ENCODE data around the gene SDK2. TPM values are rescaled to one million over a fixed set of nuclear protein-coding genes. Genes with fewer than 3 reads are reported as not detected.
A peak's percentile ranks its signal among the peaks of the same experiment; 100 is the strongest.

Gene SDK2
- polyA plus RNA-seq, 3 donors, result 0.01 TPM; not detected in 2

DNA sequence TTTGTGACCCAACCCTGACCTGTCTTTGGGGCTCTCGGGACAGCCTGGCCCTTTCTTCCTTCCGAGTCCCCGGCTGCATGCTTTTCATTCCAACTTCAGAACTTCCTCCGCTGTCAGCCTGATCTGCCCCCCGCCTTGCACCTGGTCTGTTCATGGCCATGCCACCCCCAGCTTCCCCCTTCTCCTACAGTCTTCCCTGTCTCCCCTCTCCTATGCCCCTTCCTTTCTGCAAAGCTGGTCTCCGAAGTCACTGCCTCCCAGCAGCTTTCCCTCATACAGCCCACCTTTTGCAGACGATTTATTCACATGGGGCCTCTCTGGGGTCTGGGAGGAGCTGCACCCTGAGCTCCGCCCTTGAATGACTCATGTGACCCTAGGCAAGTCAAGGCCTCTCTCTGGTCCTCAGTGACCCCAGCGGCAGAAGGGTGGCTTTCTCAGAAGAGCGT is 47.1 kb upstream of the SDK2 start:
- intact Hi-C loops (cut with micrococcal nuclease), result no loop called here
- Histone ChIP-seq H3K4me2 (replicated peaks; ENCODE audit: extremely low read depth, low read length, poor library complexity, severe bottlenecking) (peak overlapping the region; percentile 17), H3K36me3 (replicated peaks in 1 of 2; ENCODE audit: control insufficient read depth in 1 of 2, insufficient read depth in 2 of 2, low read length in 2 of 2) (no peaks in the 10 kb centered on the region), H3K27me3 (ENCODE audit: control insufficient read depth in 2 of 2, insufficient read depth in 2 of 2, low read length in 2 of 2) (no peaks in the 10 kb centered on the region), H4K20me1 (ENCODE audit: insufficient read depth, low read length) (no peaks in the 10 kb centered on the region), H3K9me3 (replicated peaks in 1 of 2; ENCODE audit: control insufficient read depth in 1 of 2, insufficient read depth in 1 of 2, low read length in 2 of 2) (peaks cover 0 to 16% of the 10 kb centered on the region in 2 donors), H3K27ac (ENCODE audit: low read depth in 1 of 2, low read length in 2 of 2) (no peak overlapping the region), H3K4me1 (ENCODE audit: control insufficient read depth in 1 of 2, insufficient read depth in 2 of 2, low read length in 2 of 2) (peaks cover 46 to 47% of the 10 kb centered on the region in 2 donors), H3K4me3 (replicated peaks in 1 of 3; ENCODE audit: low read depth in 2 of 3, low read length in 3 of 3) (no peak overlapping the region), H3K9ac (ENCODE audit: insufficient read depth, low read length, poor library complexity, severe bottlenecking) (no peak overlapping the region), H2AFZ (ENCODE audit: insufficient read depth, low read depth, low read length, poor library complexity, severe bottlenecking) (peak overlapping the region; percentile 34), H3K79me2 (ENCODE audit: insufficient read depth, low read length) (no peaks in the 10 kb centered on the region)
- TF ChIP-seq CTCF (IDR thresholded peaks at IDR 0.05), result no peak
- no peak for DNase-seq
- H3K27me3 Mint-ChIP-seq (ENCODE audit: low read depth in 3 of 3), result peaks cover 0 to 5% (median 0%) of the 10 kb centered on the region in 3 donors
- peaks cover 0 to 2% of the 10 kb centered on the region in 2 donors for H3K36me3 Mint-ChIP-seq
- H3K4me1 Mint-ChIP-seq, result peaks cover 57% of the 10 kb centered on the region
- 29% methylated on average over 8 of the region's 10 CpGs for WGBS (ENCODE audit: insufficient coverage)
- peak overlapping the region in 1 of 2 donors; percentile 78 for H3K4me3 Mint-ChIP-seq
- peak overlapping the region in 2 of 7 donors; percentile 55 to 87 for H3K27ac Mint-ChIP-seq
- H3K9me3 Mint-ChIP-seq, result peaks cover 9 to 18% (median 12%) of the 10 kb centered on the region in 7 donors

DNA sequence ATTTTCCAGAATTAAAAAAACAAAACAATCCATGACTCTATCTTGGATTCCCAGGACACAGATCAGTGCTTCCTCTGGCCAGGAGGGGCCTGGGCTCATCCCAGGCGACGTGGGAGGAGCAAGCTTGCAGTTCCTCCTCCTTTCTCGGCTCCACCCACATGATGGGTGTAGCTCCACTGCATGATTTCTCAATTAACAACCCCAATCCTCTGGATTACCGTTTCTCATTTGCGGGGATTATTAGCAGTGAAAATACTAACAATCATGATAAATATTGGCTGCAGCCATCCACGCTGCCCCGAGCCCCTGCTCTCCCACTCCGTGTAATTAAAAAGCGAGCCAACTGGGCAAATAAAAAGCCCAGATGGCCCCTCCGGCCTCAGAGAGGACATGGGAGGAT is 46.4 kb upstream of the SDK2 start:
- Mint-ChIP-seq H3K27ac (no peak overlapping the region), H3K4me3 (peak overlapping the region in 1 of 2 donors; percentile 48), H3K27me3 (ENCODE audit: low read depth in 3 of 3) (peaks cover 0 to 5% (median 0%) of the 10 kb centered on the region in 3 donors), H3K4me1 (peaks cover 52% of the 10 kb centered on the region), H3K36me3 (no peaks in the 10 kb centered on the region), H3K9me3 (peaks cover 6 to 13% (median 11%) of the 10 kb centered on the region in 7 donors)
- TF ChIP-seq CTCF (IDR thresholded peaks at IDR 0.05), result no peak
- no peak overlapping the region for H3K27ac ChIP-seq (ENCODE audit: low read depth in 1 of 2, low read length in 2 of 2)
- H3K9me3 ChIP-seq (replicated peaks in 1 of 2; ENCODE audit: control insufficient read depth in 1 of 2, insufficient read depth in 1 of 2, low read length in 2 of 2), result peaks cover 0 to 16% of the 10 kb centered on the region in 2 donors
- intact Hi-C loops (cut with micrococcal nuclease), result no loop called here
- H3K79me2 ChIP-seq (ENCODE audit: insufficient read depth, low read length), result no peaks in the 10 kb centered on the region
- no peak overlapping the region for H3K9ac ChIP-seq (ENCODE audit: insufficient read depth, low read length, poor library complexity, severe bottlenecking)
- H4K20me1 ChIP-seq (ENCODE audit: insufficient read depth, low read length), result no peaks in the 10 kb centered on the region
- peak overlapping the region; percentile 17 for H3K4me2 ChIP-seq (replicated peaks; ENCODE audit: extremely low read depth, low read length, poor library complexity, severe bottlenecking)
- no peaks in the 10 kb centered on the region for H3K36me3 ChIP-seq (replicated peaks in 1 of 2; ENCODE audit: control insufficient read depth in 1 of 2, insufficient read depth in 2 of 2, low read length in 2 of 2)
- H2AFZ ChIP-seq (ENCODE audit: insufficient read depth, low read depth, low read length, poor library complexity, severe bottlenecking), result no peak overlapping the region
- H3K4me1 ChIP-seq (ENCODE audit: control insufficient read depth in 1 of 2, insufficient read depth in 2 of 2, low read length in 2 of 2), result peaks cover 45% of the 10 kb centered on the region in 2 donors
- no peaks in the 10 kb centered on the region for H3K27me3 ChIP-seq (ENCODE audit: control insufficient read depth in 2 of 2, insufficient read depth in 2 of 2, low read length in 2 of 2)
- no peak overlapping the region for H3K4me3 ChIP-seq (replicated peaks in 1 of 3; ENCODE audit: low read depth in 2 of 3, low read length in 3 of 3)
- peak; percentile 27 to 57 (median 45) for DNase-seq
- WGBS (ENCODE audit: insufficient coverage), result 67% methylated on average over 5 of the region's 10 CpGs
